Adrenal gland (tissue), 5 donors: ENCODE results near the gene HOXB8.

Source experiments
- CTCF ChIP-seq, 6 experiments: fragments of 450-650 bp in 4 of 6; fragments of 200-600 bp in 2 of 6; sonication (generic) in 1 of 6; IDR thresholded peaks; 1 replicate in 5 of 6; 2 replicates in 1 of 6; pipeline versions ENCODE4 v1.5.1 to v1.8.0; 2016 to 2021; ENCODE audit warnings: antibody characterized with exemption in 6 of 6, mild to moderate bottlenecking in 2 of 6, moderate library complexity in 1 of 6
- POLR2A ChIP-seq, 2 donors: fragments of 450-650 bp; IDR thresholded peaks; one replicate each; pipeline ENCODE4 v1.6.1; 2017; ENCODE audit warnings: antibody characterized with exemption in 2 of 2, mild to moderate bottlenecking in 2 of 2, moderate library complexity in 1 of 2
- donor health status: DM: no; HTN: no; CAD: no.

- TF ChIP-seq CTCF (IDR thresholded peaks at IDR 0.05) (no peak), POLR2A (IDR thresholded peaks at IDR 0.05) (no peak)
Measured at GRCh38 chr17:48562934-48563333, 52.2 kb downstream of the HOXB8 start.
